Ovary (tissue), 9 donors: ENCODE measurements around the gene EPAS1. TPM values are rescaled to one million over a fixed set of nuclear protein-coding genes. Genes with fewer than 3 reads are reported as not detected.

Experiments
- DNase-seq, 5 donors: peaks; one replicate each; pipeline ENCODE4 v3.0.0-alpha.2; 2019 to 2020
- H3K27ac ChIP-seq, 2 donors: fragments of 200-600 bp; one replicate each; pipeline versions ENCODE4 v1.5.1 to v1.8.0; 2019 to 2022
- H3K27me3 ChIP-seq: fragments of 200-600 bp; one replicate; pipeline ENCODE4 v1.8.0; 2022
- H3K36me3 ChIP-seq: fragments of 200-600 bp; sonication (generic); one replicate; pipeline ENCODE4 v1.5.1; 2019
- H3K4me1 ChIP-seq: one replicate; pipeline ENCODE4 v1.8.1; 2013; ENCODE audit warnings: mild to moderate bottlenecking, moderate library complexity; ENCODE audit not compliant: insufficient read depth
- H3K4me3 ChIP-seq: fragments of 200-600 bp; sonication (generic); one replicate; pipeline ENCODE4 v1.5.1; 2017
- H3K9me3 ChIP-seq, 2 donors: fragments of 200-600 bp in 1 of 2; sonication (generic) in 1 of 2; one replicate each; pipeline versions ENCODE4 v1.5.1 to v1.8.1; 2013 to 2019; ENCODE audit warnings: mild to moderate bottlenecking in 1 of 2, moderate library complexity in 1 of 2
- CTCF ChIP-seq, 3 donors: fragments of 450-650 bp in 2 of 3; fragments of 200-600 bp in 1 of 3; IDR thresholded peaks; one replicate each; pipeline versions ENCODE4 v1.5.1 to v1.8.0; 2016 to 2022; ENCODE audit warnings: antibody characterized with exemption in 3 of 3, mild to moderate bottlenecking in 1 of 3
- EP300 ChIP-seq: sonication (generic); formaldehyde crosslinking; IDR thresholded peaks from one replicate; pipeline ENCODE4 v1.6.1; 2017; ENCODE audit warnings: antibody characterized with exemption
- POLR2A ChIP-seq: fragments of 450-650 bp; IDR thresholded peaks from one replicate; pipeline ENCODE4 v1.6.1; 2017; ENCODE audit warnings: antibody characterized with exemption, mild to moderate bottlenecking, moderate library complexity
- WGBS, 3 donors: extraction: QIAGEN DNeasy Blood & Tissue Kit in 1 of 3; methylation state at CpG; one replicate each; pipeline versions ENCODE4 v1.1.5 to v1.1.7; 2013 to 2017; 5-methylcytosine and 5-hydroxymethylcytosine counted together
- intact Hi-C, 4 donors: fragments of 100-400 bp; cut with DNase I; formaldehyde crosslinking; loops; one replicate each; pipeline versions ENCODE4 v1.11.0 to v1.15.1; 2022 to 2023
- polyA plus RNA-seq, 2 donors: library from polyadenylated mRNA; stranded (reverse); fragments of 200-250 nt in 1 of 2; fragments of 350-450 nt in 1 of 2; fragmentation: Illumina TruSeq in 1 of 2; extraction: RNeasy Lipid Tissue Mini Kit (QIAGEN cat#74804) in 1 of 2; gene quantifications; one replicate each; pipeline ENCODE4 v1.2.3, GENCODE V29; 2013 to 2014
- total RNA-seq, 7 donors: library from RNA; depleted of rRNA in 2 of 7; stranded (reverse); fragments of >200 nt in 2 of 7; fragmentation: NEBNext Ultra II Directional in 3 of 7; extraction: Animal tissue kit (Norgen Biotek cat#: 25700) in 3 of 7; gene quantifications; one replicate each; pipeline versions ENCODE4 v1.1.0 to v1.2.4, GENCODE V29; 2016 to 2023
- donor health status: DM: no; HTN: no; CAD: no; lungs with moderate emphysema.
- donor health status: DM: no; HTN: no; CAD: no.
- donor health status: Bipolar disorder and iron deficiency.
- donor health status: DM: yes; HTN: yes; CAD: no.
- donor health status: DM: no; HTN: no; CAD: no.
- donor health status: DM: yes; HTN: yes; CAD: no.

Gene EPAS1
- total and polyA plus RNA-seq, 9 donors: 63.1 to 258 (median 82.7) TPM

- no peak for TF ChIP-seq CTCF (IDR thresholded peaks at IDR 0.05)
- no peak for TF ChIP-seq POLR2A
- TF ChIP-seq EP300: no peak
- no peak for DNase-seq
- 95 to 99% (median 97%) methylated on average over 4 of the region's 4 CpGs for WGBS, 3 donors
- H3K4me1 ChIP-seq: peaks cover 2% of the 10 kb centered on the region
- H3K4me3 ChIP-seq: no peak overlapping the region
- H3K27me3 ChIP-seq: no peaks in the 10 kb centered on the region
- no peaks in the 10 kb centered on the region for H3K9me3 ChIP-seq
- intact Hi-C loops: no loop called here
- H3K36me3 ChIP-seq: no peaks in the 10 kb centered on the region
- H3K27ac ChIP-seq: no peak overlapping the region
Measured at GRCh38 chr2:46373238-46373637, 76.0 kb downstream of the EPAS1 start.

- no peaks in the 10 kb centered on the region for H3K9me3 ChIP-seq
- WGBS, 3 donors: 95 to 96% (median 96%) methylated on average over 12 of the region's 12 CpGs
- no peak overlapping the region for H3K27ac ChIP-seq
- intact Hi-C loops: no loop called here
- no peaks in the 10 kb centered on the region for H3K27me3 ChIP-seq
- H3K4me3 ChIP-seq: no peak overlapping the region
- peaks cover 9% of the 10 kb centered on the region for H3K4me1 ChIP-seq
- no peak for TF ChIP-seq EP300
- TF ChIP-seq POLR2A: no peak
- TF ChIP-seq CTCF (IDR thresholded peaks at IDR 0.05): no peak
- H3K36me3 ChIP-seq: no peaks in the 10 kb centered on the region
- DNase-seq: no peak
Measured at GRCh38 chr2:46375566-46376125, 78.4 kb downstream of the EPAS1 start.

GRCh38 chr2:46376586-46376985 lies 79.4 kb downstream of the EPAS1 start:
- DNase-seq: no peak
- intact Hi-C loops: no loop called here
- Histone ChIP-seq H3K4me1 (peaks cover 9% of the 10 kb centered on the region), H3K27me3 (no peaks in the 10 kb centered on the region), H3K9me3 (no peaks in the 10 kb centered on the region), H3K36me3 (no peaks in the 10 kb centered on the region), H3K27ac (no peak overlapping the region), H3K4me3 (no peak overlapping the region)
- 75 to 79% (median 76%) methylated on average over 7 of the region's 7 CpGs for WGBS, 3 donors
- no peak for TF ChIP-seq EP300
- TF ChIP-seq CTCF (IDR thresholded peaks at IDR 0.05): no peak
- no peak for TF ChIP-seq POLR2A

- Histone ChIP-seq H3K36me3 (no peaks in the 10 kb centered on the region), H3K4me1 (peaks cover 9% of the 10 kb centered on the region), H3K27ac (no peak overlapping the region), H3K9me3 (no peaks in the 10 kb centered on the region), H3K4me3 (no peak overlapping the region), H3K27me3 (no peaks in the 10 kb centered on the region)
- 74 to 90% (median 84%) methylated on average over 12 of the region's 12 CpGs for WGBS, 3 donors
- intact Hi-C loops: no loop called here
- no peak for DNase-seq
- no peak for TF ChIP-seq POLR2A
- TF ChIP-seq CTCF (IDR thresholded peaks at IDR 0.05): no peak
- TF ChIP-seq EP300: no peak
Measured at GRCh38 chr2:46377101-46377581, 79.9 kb downstream of the EPAS1 start.
